ENCODE measurements around the gene PLEKHG4B. TPM values are rescaled to one million over a fixed set of nuclear protein-coding genes. Genes with fewer than 3 reads are reported as not detected.
"Not testable (repeated sequence)": the region's sequence is repeated elsewhere in the genome, so short reads cannot be mapped to it uniquely, and the experiment has no call there.

PLEKHG4B gene
- total and polyA plus RNA-seq, 2 of the 4 experiments (the other 2 are of a cell fraction): 1.1 TPM

GRCh38 chr5:222951-223715, 131.2 kb downstream of the PLEKHG4B start:
- Histone ChIP-seq H4K20me1 (ENCODE audit: insufficient read depth, low read length) (peaks cover 55% of the 10 kb centered on the region), H2AK5ac (ENCODE audit: low read depth, low read length) (peak overlapping the region; percentile 13; the same call in 1 of the 2 replicates), H3K23ac (ENCODE audit: low read depth, low read length) (peak overlapping the region; percentile 93), H3K27ac (ENCODE audit: insufficient read depth, low read length) (peak overlapping the region; percentile 49; the same call in 1 of the 2 replicates), H3K4ac (ENCODE audit: low read depth, low read length) (peak overlapping the region; percentile 10), H3K79me1 (ENCODE audit: low read depth in 1 of 2, low read length in 2 of 2) (peaks cover 31 to 58% of the 10 kb centered on the region in 2 experiments), H3K4me2 (ENCODE audit: low read depth, low read length) (peak overlapping the region; percentile 33; the same call in 1 of the 2 replicates), H3K36me3 (ENCODE audit: control insufficient read depth, insufficient read depth, low read length) (peaks cover 33% of the 10 kb centered on the region), H3K9me1 (ENCODE audit: insufficient read depth, low read length) (peaks cover 15% of the 10 kb centered on the region)
- POLR2A ChIA-PET (ENCODE audit: unreplicated experiment); H2BK120ac ChIP-seq (ENCODE audit: low read depth, low read length); in situ Hi-C loops (cut with MboI; ENCODE audit: low sequenced_read_pairs); H2AFZ ChIP-seq (replicated peaks; ENCODE audit: low read length, poor library complexity); ATAC-seq (ENCODE audit: low read depth); CTCF ChIA-PET; H4K5ac ChIP-seq (ENCODE audit: low read depth, low read length); dilution Hi-C loops (cut with HindIII; ENCODE audit: low sequenced_read_pairs, unreplicated experiment); H3K27me3 ChIP-seq (ENCODE audit: control insufficient read depth, insufficient read depth, low read length); H2AK9ac ChIP-seq (replicated peaks; ENCODE audit: low read depth, low read length, poor library complexity); H4K8ac ChIP-seq (ENCODE audit: low read depth in 2 of 2, low read length in 2 of 2); H2BK5ac ChIP-seq (ENCODE audit: low read depth, low read length, poor library complexity, severe bottlenecking); H3K56ac ChIP-seq (ENCODE audit: extremely low read depth, insufficient read depth, low read length); H3K9me3 ChIP-seq (ENCODE audit: control insufficient read depth, insufficient read depth, low read length); intact Hi-C loops (cut with micrococcal nuclease); H3K4me3 ChIP-seq (ENCODE audit: insufficient read depth, low read depth, low read length); H3K18ac ChIP-seq (ENCODE audit: low read depth, low read length); H3K4me1 ChIP-seq (ENCODE audit: control insufficient read depth, insufficient read depth, low read length); H2BK20ac ChIP-seq (ENCODE audit: low read depth, low read length); H3K9ac ChIP-seq (ENCODE audit: low read depth, low read length); H4K91ac ChIP-seq (ENCODE audit: insufficient read depth, low read depth, low read length); H3K14ac ChIP-seq (replicated peaks; ENCODE audit: low read depth, low read length); BruUV-seq (replicated peaks); H2BK15ac ChIP-seq (ENCODE audit: low read depth, low read length): not testable (repeated sequence)
- 40% methylated on average over 1 of the region's 6 CpGs; no CpG with 5 or more reads in 1 of the 2 experiments for WGBS, 2 experiments (ENCODE audit: extremely low coverage in 2 of 2, insufficient read length in 1 of 2)
- peak; percentile 29 for DNase-seq

Data from IMR-90 (cell line).